Thyroid gland (tissue), 4 donors: ENCODE data around the gene MRPL21. TPM values are rescaled to one million over a fixed set of nuclear protein-coding genes. Genes with fewer than 3 reads are reported as not detected.

Experiments
- DNase-seq, 2 donors: peaks; one replicate each; pipeline ENCODE4 v3.0.0-alpha.2; 2019
- H3K27ac ChIP-seq, 3 donors: fragments of 200-600 bp; sonication (generic); 1 replicate in 2 of 3; 2 replicates in 1 of 3; pipeline ENCODE4 v1.5.1; 2016 to 2019; ENCODE audit warnings: mild to moderate bottlenecking in 1 of 3, moderate library complexity in 1 of 3
- H3K27me3 ChIP-seq: fragments of 200-600 bp; sonication (generic); one replicate; pipeline ENCODE4 v1.5.1; 2019
- H3K36me3 ChIP-seq, 2 donors: fragments of 200-600 bp; sonication (generic); one replicate each; pipeline ENCODE4 v1.5.1; 2016 to 2019
- H3K4me1 ChIP-seq, 2 donors: fragments of 200-600 bp; sonication (generic); one replicate each; pipeline ENCODE4 v1.5.1; 2017 to 2019
- H3K4me3 ChIP-seq, 3 donors: fragments of 200-600 bp; sonication (generic); replicated peaks in 1 of 3; 1 replicate in 2 of 3; 2 replicates in 1 of 3; pipeline ENCODE4 v1.5.1; 2016; ENCODE audit warnings: mild to moderate bottlenecking in 1 of 3
- H3K9me3 ChIP-seq: fragments of 200-600 bp; sonication (generic); one replicate; pipeline ENCODE4 v1.5.1; 2017
- POLR2A ChIP-seq, 2 donors: fragments of 450-650 bp; IDR thresholded peaks; one replicate each; pipeline ENCODE4 v1.6.1; 2017; ENCODE audit warnings: antibody characterized with exemption in 2 of 2, mild to moderate bottlenecking in 2 of 2, moderate library complexity in 1 of 2
- WGBS, 2 donors: methylation state at CpG; one replicate each; pipeline ENCODE4 v1.1.5; 2017; 5-methylcytosine and 5-hydroxymethylcytosine counted together
- intact Hi-C: fragments of 100-400 bp; cut with DNase I; formaldehyde crosslinking; loops from one replicate; pipeline ENCODE4 v1.15.1; 2023
- total RNA-seq, 4 donors: library from RNA; depleted of rRNA; stranded (reverse); fragments of >200 nt; gene quantifications; one replicate each; pipeline ENCODE4 v1.2.3, GENCODE V29; 2016
- TF ChIP-seq, protein P1 (sequence below), 6 experiments: fragments of 200-600 bp in 3 of 6; fragments of 450-650 bp in 3 of 6; sonication (generic) in 3 of 6; IDR thresholded peaks; one replicate each; pipeline ENCODE4 v1.5.1; 2016 to 2019; ENCODE audit warnings: antibody characterized with exemption in 6 of 6, mild to moderate bottlenecking in 2 of 6, inconsistent platforms in 1 of 6, moderate library complexity in 1 of 6

Gene MRPL21
- total RNA-seq, 4 donors from 2014 or later, result 24.0 to 86.6 (median 65.6) TPM

GRCh38 chr11:68941324-68942094, 37.9 kb upstream of the MRPL21 start:
- H3K4me3 ChIP-seq, result no peak overlapping the region
- H3K9me3 ChIP-seq, result no peaks in the 10 kb centered on the region
- H3K4me1 ChIP-seq, result no peaks in the 10 kb centered on the region
- TF ChIP-seq POLR2A (IDR thresholded peaks at IDR 0.05), result no peak
- TF ChIP-seq, protein P1, sequence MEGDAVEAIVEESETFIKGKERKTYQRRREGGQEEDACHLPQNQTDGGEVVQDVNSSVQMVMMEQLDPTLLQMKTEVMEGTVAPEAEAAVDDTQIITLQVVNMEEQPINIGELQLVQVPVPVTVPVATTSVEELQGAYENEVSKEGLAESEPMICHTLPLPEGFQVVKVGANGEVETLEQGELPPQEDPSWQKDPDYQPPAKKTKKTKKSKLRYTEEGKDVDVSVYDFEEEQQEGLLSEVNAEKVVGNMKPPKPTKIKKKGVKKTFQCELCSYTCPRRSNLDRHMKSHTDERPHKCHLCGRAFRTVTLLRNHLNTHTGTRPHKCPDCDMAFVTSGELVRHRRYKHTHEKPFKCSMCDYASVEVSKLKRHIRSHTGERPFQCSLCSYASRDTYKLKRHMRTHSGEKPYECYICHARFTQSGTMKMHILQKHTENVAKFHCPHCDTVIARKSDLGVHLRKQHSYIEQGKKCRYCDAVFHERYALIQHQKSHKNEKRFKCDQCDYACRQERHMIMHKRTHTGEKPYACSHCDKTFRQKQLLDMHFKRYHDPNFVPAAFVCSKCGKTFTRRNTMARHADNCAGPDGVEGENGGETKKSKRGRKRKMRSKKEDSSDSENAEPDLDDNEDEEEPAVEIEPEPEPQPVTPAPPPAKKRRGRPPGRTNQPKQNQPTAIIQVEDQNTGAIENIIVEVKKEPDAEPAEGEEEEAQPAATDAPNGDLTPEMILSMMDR (IDR thresholded peaks at IDR 0.05), result no peak
- intact Hi-C loops, result no loop called here
- no peak for DNase-seq
- peaks cover 30 to 31% of the 10 kb centered on the region in 2 donors for H3K36me3 ChIP-seq
- WGBS, 2 donors, result 86 to 93% methylated on average over 12 of the region's 18 CpGs
- no peaks in the 10 kb centered on the region for H3K27me3 ChIP-seq
- no peak overlapping the region for H3K27ac ChIP-seq

DNA sequence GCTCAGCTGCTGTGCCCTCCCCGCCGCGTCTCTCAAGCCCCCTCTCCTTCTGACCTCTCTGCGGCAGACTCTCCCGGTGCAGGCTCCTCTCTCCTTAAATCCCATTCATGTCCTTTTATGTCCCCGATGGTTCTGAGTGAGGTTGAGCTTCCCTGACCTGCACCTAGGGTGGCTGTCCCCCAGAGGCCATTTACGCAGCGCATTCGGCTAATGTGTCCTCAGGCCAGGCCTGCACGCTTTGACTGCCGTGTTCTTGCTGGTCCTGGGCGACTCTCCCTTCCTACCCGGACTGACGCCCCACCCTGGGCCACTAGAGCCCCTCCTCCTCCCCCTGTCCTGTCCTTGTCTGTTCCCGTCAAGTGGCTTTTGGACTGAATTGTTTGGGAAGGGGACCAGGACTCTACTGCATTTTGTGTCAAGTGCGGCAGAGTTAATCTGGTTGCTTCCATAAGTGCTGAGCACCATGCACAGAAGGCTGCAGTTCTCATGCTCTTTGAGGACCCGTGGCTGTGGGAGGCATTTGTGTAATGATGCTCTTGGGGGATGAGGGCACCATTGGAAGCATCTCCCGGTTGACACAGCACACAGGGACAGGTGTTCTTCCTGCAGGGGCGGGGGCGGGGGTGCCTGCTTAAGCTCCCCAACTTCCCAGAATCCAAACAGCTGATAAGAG, 37.2 kb upstream of the MRPL21 start:
- WGBS, 2 donors, result 87 to 89% methylated on average over 18 to 19 of the region's 20 CpGs
- Histone ChIP-seq H3K9me3 (no peaks in the 10 kb centered on the region), H3K4me1 (no peaks in the 10 kb centered on the region), H3K36me3 (peaks cover 37 to 38% of the 10 kb centered on the region in 2 donors), H3K27ac (no peak overlapping the region), H3K27me3 (no peaks in the 10 kb centered on the region), H3K4me3 (no peak overlapping the region)
- intact Hi-C loops, result no loop called here
- TF ChIP-seq, protein P1 (IDR thresholded peaks at IDR 0.05), result no peak
- TF ChIP-seq POLR2A (IDR thresholded peaks at IDR 0.05), result no peak
- no peak for DNase-seq

- no peak overlapping the region for H3K27ac ChIP-seq
- no peaks in the 10 kb centered on the region for H3K9me3 ChIP-seq
- no peak for TF ChIP-seq POLR2A (IDR thresholded peaks at IDR 0.05)
- WGBS, 2 donors, result 85 to 89% methylated on average over 29 to 30 of the region's 33 CpGs
- intact Hi-C loops, result no loop called here
- no peaks in the 10 kb centered on the region for H3K27me3 ChIP-seq
- no peaks in the 10 kb centered on the region for H3K4me1 ChIP-seq
- no peak for DNase-seq
- H3K4me3 ChIP-seq, result no peak overlapping the region
- H3K36me3 ChIP-seq, result peaks cover 44 to 45% of the 10 kb centered on the region in 2 donors
Measured at GRCh38 chr11:68939583-68940555, 36.2 kb upstream of the MRPL21 start.

GRCh38 chr11:68938816-68939582, 35.4 kb upstream of the MRPL21 start:
- WGBS, 2 donors, result 87% methylated on average over 12 to 14 of the region's 17 CpGs
- Histone ChIP-seq H3K27ac (no peak overlapping the region), H3K36me3 (peaks cover 47 to 53% of the 10 kb centered on the region in 2 donors), H3K9me3 (no peaks in the 10 kb centered on the region), H3K27me3 (no peaks in the 10 kb centered on the region), H3K4me3 (no peak overlapping the region), H3K4me1 (no peaks in the 10 kb centered on the region)
- intact Hi-C loops, result no loop called here
- TF ChIP-seq POLR2A (IDR thresholded peaks at IDR 0.05), result no peak
- TF ChIP-seq, protein P1 (IDR thresholded peaks at IDR 0.05), result no peak
- DNase-seq, result no peak

DNA sequence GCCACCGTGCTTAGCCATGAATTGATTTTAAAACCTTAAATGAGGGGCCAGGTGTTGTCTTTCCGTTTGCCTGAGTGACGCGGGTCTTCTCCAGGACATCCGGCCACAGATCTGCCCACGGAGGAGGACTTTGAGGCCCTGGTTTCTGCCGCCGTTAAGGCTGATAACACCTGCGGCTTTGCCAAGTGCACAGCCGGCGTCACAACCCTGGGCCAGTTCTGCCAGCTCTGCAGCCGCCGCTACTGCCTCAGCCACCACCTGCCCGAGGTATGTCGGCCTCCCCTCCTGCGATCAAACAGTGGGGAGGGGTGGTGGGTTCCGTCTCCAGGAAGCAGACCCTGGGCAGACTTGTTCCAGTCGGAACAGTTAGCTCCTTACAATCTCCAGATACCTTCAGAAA, 34.5 kb upstream of the MRPL21 start:
- intact Hi-C loops, result no loop called here
- DNase-seq, result no peak
- H3K9me3 ChIP-seq, result no peaks in the 10 kb centered on the region
- no peaks in the 10 kb centered on the region for H3K4me1 ChIP-seq
- no peak overlapping the region for H3K27ac ChIP-seq
- no peaks in the 10 kb centered on the region for H3K27me3 ChIP-seq
- H3K4me3 ChIP-seq, result no peak overlapping the region
- peaks cover 47 to 58% of the 10 kb centered on the region in 2 donors for H3K36me3 ChIP-seq
- TF ChIP-seq, protein P1 (IDR thresholded peaks at IDR 0.05), result no peak
- TF ChIP-seq POLR2A (IDR thresholded peaks at IDR 0.05), result no peak
- WGBS, 2 donors, result 91 to 95% methylated on average over 4 to 14 of the region's 18 CpGs
